Neural progenitor cell (in vitro differentiated cells): ENCODE measurements around the gene LRRC28. TPM values are rescaled to one million over a fixed set of nuclear protein-coding genes. Genes with fewer than 3 reads are reported as not detected.

Experiments
- DNase-seq: peaks from one replicate; pipeline ENCODE4 v3.0.0-alpha.2; 2016; ENCODE audit warnings: low spot score
- H2AFZ ChIP-seq: fragments of 200-600 bp; sonication (generic); replicated peaks from 2 replicates; pipeline ENCODE4 v1.6.1; 2016; ENCODE audit warnings: antibody characterized with exemption
- H3F3A ChIP-seq: fragments of 200-600 bp; sonication (generic); 2 replicates; pipeline ENCODE4 v1.6.1; 2016; ENCODE audit warnings: antibody characterized with exemption, low read depth
- H3K27ac ChIP-seq: fragments of 200-600 bp; sonication (generic); 2 replicates; pipeline ENCODE4 v1.5.1; 2016; ENCODE audit warnings: mild to moderate bottlenecking
- H3K27me3 ChIP-seq: fragments of 200-600 bp; sonication (generic); 2 replicates; pipeline ENCODE4 v1.6.1; 2016; ENCODE audit warnings: mild to moderate bottlenecking, moderate library complexity
- H3K36me3 ChIP-seq: fragments of 200-600 bp; sonication (generic); 2 replicates; pipeline ENCODE4 v1.5.1; 2016
- H3K4me1 ChIP-seq: fragments of 200-600 bp; sonication (generic); 2 replicates; pipeline ENCODE4 v1.6.1; 2016; ENCODE audit warnings: mixed run types
- H3K4me2 ChIP-seq: fragments of 200-600 bp; sonication (generic); 2 replicates; pipeline ENCODE4 v1.6.1; 2016
- H3K4me3 ChIP-seq: fragments of 200-600 bp; sonication (generic); 2 replicates; pipeline ENCODE4 v1.5.1; 2016
- H3K79me2 ChIP-seq: fragments of 200-600 bp; sonication (generic); 2 replicates; pipeline ENCODE4 v1.6.1; 2016; ENCODE audit warnings: low read depth
- H3K9ac ChIP-seq: fragments of 200-600 bp; sonication (generic); 2 replicates; pipeline ENCODE4 v1.6.1; 2016
- H3K9me3 ChIP-seq: fragments of 200-600 bp; sonication (generic); 2 replicates; pipeline ENCODE4 v1.5.1; 2016; ENCODE audit warnings: low read depth
- H4K20me1 ChIP-seq: fragments of 200-600 bp; sonication (generic); 2 replicates; pipeline ENCODE4 v1.6.1; 2016; ENCODE audit warnings: low read depth
- H3K27ac Mint-ChIP-seq: 3 replicates; pipeline ENCODE4 v1.8.0; 2021; ENCODE audit warnings: mixed read lengths
- H3K27me3 Mint-ChIP-seq: 2 replicates; pipeline ENCODE4 v1.8.0; 2022; ENCODE audit warnings: low read depth, mild to moderate bottlenecking, inconsistent platforms, moderate library complexity, mixed read lengths; ENCODE audit not compliant: insufficient read depth
- H3K36me3 Mint-ChIP-seq: 3 replicates; pipeline ENCODE4 v1.8.0; 2021; ENCODE audit warnings: mixed read lengths
- H3K4me1 Mint-ChIP-seq: 3 replicates; pipeline ENCODE4 v1.8.0; 2021; ENCODE audit warnings: mixed read lengths
- H3K4me3 Mint-ChIP-seq: 3 replicates; pipeline ENCODE4 v1.8.0; 2021; ENCODE audit warnings: mild to moderate bottlenecking, moderate library complexity, mixed read lengths
- H3K9me3 Mint-ChIP-seq: 3 replicates; pipeline ENCODE4 v1.8.0; 2020; ENCODE audit warnings: mixed read lengths
- EZH2 ChIP-seq: fragments of 200-600 bp; sonication (generic); IDR thresholded peaks from 2 replicates; pipeline ENCODE4 v1.6.1; 2017; ENCODE audit warnings: antibody characterized with exemption, mild to moderate bottlenecking, moderate library complexity
- EZH2phosphoT487 ChIP-seq: fragments of 200-600 bp; sonication (generic); IDR thresholded peaks from 2 replicates; pipeline ENCODE4 v1.6.1; 2017; ENCODE audit warnings: antibody characterized with exemption
- total RNA-seq: library from RNA; depleted of rRNA; stranded (reverse); fragments of >200 nt; gene quantifications from 2 replicates; pipeline ENCODE4 v1.2.3, GENCODE V29; 2015; ENCODE audit warnings: low replicate concordance
- TF ChIP-seq, protein P1 (sequence below): fragments of 200-600 bp; sonication (generic); IDR thresholded peaks from 2 replicates; pipeline ENCODE4 v1.5.1; 2017; ENCODE audit warnings: antibody characterized with exemption, mild to moderate bottlenecking

Gene LRRC28
- total RNA-seq, 1 donor from 2014 or later, result 34.5 TPM

DNA sequence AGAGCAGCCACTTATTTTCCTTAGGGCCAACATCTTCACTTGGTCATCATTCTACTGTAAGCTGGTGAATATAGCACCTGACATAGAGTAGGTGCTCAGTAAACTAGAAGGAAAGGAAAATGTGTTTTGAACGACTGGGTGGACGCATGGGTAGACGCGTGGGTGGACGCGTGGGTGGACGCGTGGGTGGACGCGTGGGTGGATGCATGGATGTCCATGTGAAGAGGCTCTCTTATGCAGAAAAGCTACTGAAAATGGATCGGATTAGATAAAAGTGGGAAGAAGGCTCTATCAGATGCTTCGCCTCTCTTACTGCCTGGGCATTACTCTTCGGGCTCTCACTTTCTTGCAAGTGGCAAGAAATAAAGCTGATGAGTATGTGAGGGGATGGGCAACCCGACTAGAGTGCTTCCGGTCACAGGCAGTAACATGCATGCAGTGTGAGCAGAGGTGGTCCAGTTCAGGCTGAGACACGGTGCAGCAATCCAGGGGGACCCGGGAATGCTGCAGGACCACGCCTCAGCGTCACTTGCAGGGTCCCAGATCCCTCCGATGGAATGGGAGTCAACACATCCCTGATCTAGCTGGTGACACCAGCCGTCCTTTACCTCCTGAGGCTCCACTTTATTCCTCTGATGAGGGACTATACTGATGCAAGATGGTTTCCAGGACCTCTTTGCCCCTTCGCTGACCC lies 176.5 kb downstream of the LRRC28 start:
- Histone ChIP-seq H3K9ac (no peak overlapping the region), H4K20me1 (no peaks in the 10 kb centered on the region), H3K4me1 (no peaks in the 10 kb centered on the region), H3K4me3 (no peak overlapping the region), H3K9me3 (no peaks in the 10 kb centered on the region), H3K36me3 (no peaks in the 10 kb centered on the region), H2AFZ (no peak overlapping the region), H3K79me2 (no peaks in the 10 kb centered on the region), H3K4me2 (no peak overlapping the region), H3F3A (no peaks in the 10 kb centered on the region), H3K27ac (no peak overlapping the region), H3K27me3 (no peaks in the 10 kb centered on the region)
- Mint-ChIP-seq H3K9me3 (no peaks in the 10 kb centered on the region), H3K36me3 (no peaks in the 10 kb centered on the region), H3K4me1 (peaks cover 10% of the 10 kb centered on the region), H3K27ac (peak overlapping the region; percentile 52), H3K27me3 (peaks cover 3% of the 10 kb centered on the region), H3K4me3 (no peak overlapping the region)
- TF ChIP-seq EZH2 (no peak), EZH2phosphoT487 (no peak)
- TF ChIP-seq, protein P1, sequence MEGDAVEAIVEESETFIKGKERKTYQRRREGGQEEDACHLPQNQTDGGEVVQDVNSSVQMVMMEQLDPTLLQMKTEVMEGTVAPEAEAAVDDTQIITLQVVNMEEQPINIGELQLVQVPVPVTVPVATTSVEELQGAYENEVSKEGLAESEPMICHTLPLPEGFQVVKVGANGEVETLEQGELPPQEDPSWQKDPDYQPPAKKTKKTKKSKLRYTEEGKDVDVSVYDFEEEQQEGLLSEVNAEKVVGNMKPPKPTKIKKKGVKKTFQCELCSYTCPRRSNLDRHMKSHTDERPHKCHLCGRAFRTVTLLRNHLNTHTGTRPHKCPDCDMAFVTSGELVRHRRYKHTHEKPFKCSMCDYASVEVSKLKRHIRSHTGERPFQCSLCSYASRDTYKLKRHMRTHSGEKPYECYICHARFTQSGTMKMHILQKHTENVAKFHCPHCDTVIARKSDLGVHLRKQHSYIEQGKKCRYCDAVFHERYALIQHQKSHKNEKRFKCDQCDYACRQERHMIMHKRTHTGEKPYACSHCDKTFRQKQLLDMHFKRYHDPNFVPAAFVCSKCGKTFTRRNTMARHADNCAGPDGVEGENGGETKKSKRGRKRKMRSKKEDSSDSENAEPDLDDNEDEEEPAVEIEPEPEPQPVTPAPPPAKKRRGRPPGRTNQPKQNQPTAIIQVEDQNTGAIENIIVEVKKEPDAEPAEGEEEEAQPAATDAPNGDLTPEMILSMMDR, result no peak
- DNase-seq, result no peak

DNA sequence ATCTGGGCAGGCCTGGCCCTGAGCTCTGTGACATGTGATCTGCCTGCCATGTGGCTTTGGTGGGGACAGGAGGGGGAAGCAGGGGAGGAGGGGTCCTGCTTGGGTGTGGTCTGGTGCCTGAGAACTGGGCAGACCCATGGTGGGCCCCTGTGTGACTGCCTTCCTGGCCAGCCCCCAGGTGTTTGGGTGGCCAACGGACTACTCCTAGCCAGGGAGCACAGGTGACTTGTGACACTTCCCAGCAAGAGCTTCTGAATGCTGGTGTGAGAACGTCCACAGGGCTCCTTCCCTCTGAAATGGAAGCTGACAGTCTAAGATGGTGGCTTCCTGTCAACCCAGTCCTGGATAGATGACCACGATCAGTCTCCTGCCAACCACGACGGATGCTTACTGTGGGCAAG lies 178.4 kb downstream of the LRRC28 start:
- H3K9me3 ChIP-seq, result no peaks in the 10 kb centered on the region
- H3K4me2 ChIP-seq, result no peak overlapping the region
- no peak overlapping the region for H3K4me3 Mint-ChIP-seq
- no peak overlapping the region for H3K27ac ChIP-seq
- H3K36me3 ChIP-seq, result no peaks in the 10 kb centered on the region
- H2AFZ ChIP-seq, result no peak overlapping the region
- peaks cover 16% of the 10 kb centered on the region for H3K4me1 Mint-ChIP-seq
- H3K4me3 ChIP-seq, result no peak overlapping the region
- no peaks in the 10 kb centered on the region for H3K9me3 Mint-ChIP-seq
- H3K79me2 ChIP-seq, result no peaks in the 10 kb centered on the region
- no peaks in the 10 kb centered on the region for H4K20me1 ChIP-seq
- no peak overlapping the region for H3K9ac ChIP-seq
- H3K36me3 Mint-ChIP-seq, result no peaks in the 10 kb centered on the region
- H3K27me3 Mint-ChIP-seq, result peaks cover 2% of the 10 kb centered on the region
- no peak overlapping the region for H3K27ac Mint-ChIP-seq
- no peaks in the 10 kb centered on the region for H3K4me1 ChIP-seq
- no peaks in the 10 kb centered on the region for H3F3A ChIP-seq
- no peak for DNase-seq
- no peak for TF ChIP-seq EZH2phosphoT487
- no peak for TF ChIP-seq EZH2
- TF ChIP-seq, protein P1, result no peak
- H3K27me3 ChIP-seq, result no peaks in the 10 kb centered on the region

DNA sequence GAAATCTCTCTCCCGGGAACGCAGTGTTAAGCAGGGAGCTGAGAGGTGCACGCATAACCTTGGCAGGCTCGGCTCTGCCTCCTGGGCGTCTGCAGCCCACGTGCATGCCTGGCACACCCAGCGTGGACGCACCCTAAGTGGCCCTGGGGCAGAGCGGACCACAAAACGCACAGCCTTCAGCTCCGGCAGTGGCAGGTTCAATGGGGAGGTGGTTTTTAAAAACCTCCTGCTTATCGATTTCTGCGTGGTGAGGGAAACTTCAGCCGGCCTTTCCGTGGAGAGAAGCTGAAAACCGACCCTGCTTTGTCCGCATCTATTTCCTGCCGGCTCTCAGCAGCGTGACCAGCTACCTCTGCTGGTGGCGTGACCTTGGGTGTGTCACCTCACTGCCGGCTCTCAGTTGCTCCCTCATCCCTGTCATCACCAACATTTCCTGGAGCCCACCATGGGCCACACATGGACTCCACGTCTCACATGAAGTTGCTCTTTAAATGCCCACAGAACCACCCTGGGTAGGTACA lies 179.7 kb downstream of the LRRC28 start:
- DNase-seq, result no peak
- no peak for TF ChIP-seq EZH2phosphoT487
- TF ChIP-seq, protein P1, result no peak
- TF ChIP-seq EZH2, result no peak
- Mint-ChIP-seq H3K27ac (peak overlapping the region; percentile 48), H3K36me3 (no peaks in the 10 kb centered on the region), H3K27me3 (peaks cover 4% of the 10 kb centered on the region), H3K4me3 (no peak overlapping the region), H3K4me1 (peaks cover 22% of the 10 kb centered on the region), H3K9me3 (no peaks in the 10 kb centered on the region)
- Histone ChIP-seq H3K4me1 (peaks cover 11% of the 10 kb centered on the region), H3K9me3 (no peaks in the 10 kb centered on the region), H3K36me3 (no peaks in the 10 kb centered on the region), H4K20me1 (no peaks in the 10 kb centered on the region), H2AFZ (no peak overlapping the region), H3K4me3 (no peak overlapping the region), H3F3A (no peaks in the 10 kb centered on the region), H3K27ac (no peak overlapping the region), H3K79me2 (no peaks in the 10 kb centered on the region), H3K4me2 (no peak overlapping the region), H3K9ac (no peak overlapping the region), H3K27me3 (no peaks in the 10 kb centered on the region)
